Measurements from ENCODE around the gene CFAP251.

- TF ChIP-seq CTCF (IDR thresholded peaks at IDR 0.05; ENCODE audit: poor library complexity, severe bottlenecking) (no peak), EZH2 (IDR thresholded peaks at IDR 0.05; ENCODE audit: borderline replicate concordance, insufficient read depth, low read length, poor library complexity, severe bottlenecking) (no peak)
These were observed 58.6 kb downstream of the CFAP251 start for GRCh38 chr12:121976950-121977349.
